RWPE1 (cell line): Measurements from ENCODE around the gene M1AP.

Experiments used
- CTCF ChIA-PET: fragments of 350-600 bp; sonication (Branson Sonifier 250); formaldehyde crosslinking; extraction: SDS; loops from one replicate; lab custom pipeline; 2021; lab: Yijun Ruan, JAX
- POLR2A ChIA-PET: fragments of 400-600 bp; formaldehyde crosslinking; extraction: SDS; loops from one replicate; lab custom pipeline; 2020; ENCODE audit warnings: antibody characterized with exemption; ENCODE audit not compliant: low non-redundant PET; lab: Yijun Ruan, JAX
- DNase-seq: peaks from one replicate; pipeline ENCODE4 v3.0.0; 2012; ENCODE audit warnings: low spot score
- H3K27ac ChIP-seq: fragments of 450-650 bp; 2 replicates; pipeline ENCODE4 v1.5.1; 2017
- TF ChIP-seq, protein P1 (sequence below): fragments of 450-650 bp; conservative IDR thresholded peaks from 2 replicates; pipeline ENCODE4 v1.5.1; 2017; ENCODE audit warnings: low read depth, mild to moderate bottlenecking

M1AP gene

DNA sequence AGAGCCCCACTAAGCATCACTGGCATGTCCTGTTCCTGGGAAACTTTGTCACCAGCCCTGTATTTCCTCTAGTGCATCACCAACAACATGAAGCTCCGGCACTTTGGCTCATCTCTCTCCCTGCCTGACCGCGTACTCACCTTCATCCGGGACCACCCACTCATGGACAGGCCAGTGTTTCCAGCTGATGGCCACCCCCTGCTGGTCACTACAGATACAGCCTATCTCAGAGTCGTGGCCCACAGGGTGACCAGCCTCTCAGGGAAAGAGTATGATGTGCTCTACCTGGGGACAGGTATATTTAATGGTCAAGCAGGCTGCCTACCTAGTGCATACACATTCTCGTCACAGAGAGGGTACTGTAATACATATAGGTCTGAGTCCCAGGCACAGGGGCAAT, 27.0 kb upstream of the M1AP start:
- ChIA-PET POLR2A (no interaction called here), CTCF (interaction anchor here (0.5 to 0.6 kb wide), 2 partner anchors 10 to 62 kb away, joined by 3 to 4 read pairs; no protein-coding TSS in a partner anchor)
- H3K27ac ChIP-seq, result no peak overlapping the region
- TF ChIP-seq, protein P1, sequence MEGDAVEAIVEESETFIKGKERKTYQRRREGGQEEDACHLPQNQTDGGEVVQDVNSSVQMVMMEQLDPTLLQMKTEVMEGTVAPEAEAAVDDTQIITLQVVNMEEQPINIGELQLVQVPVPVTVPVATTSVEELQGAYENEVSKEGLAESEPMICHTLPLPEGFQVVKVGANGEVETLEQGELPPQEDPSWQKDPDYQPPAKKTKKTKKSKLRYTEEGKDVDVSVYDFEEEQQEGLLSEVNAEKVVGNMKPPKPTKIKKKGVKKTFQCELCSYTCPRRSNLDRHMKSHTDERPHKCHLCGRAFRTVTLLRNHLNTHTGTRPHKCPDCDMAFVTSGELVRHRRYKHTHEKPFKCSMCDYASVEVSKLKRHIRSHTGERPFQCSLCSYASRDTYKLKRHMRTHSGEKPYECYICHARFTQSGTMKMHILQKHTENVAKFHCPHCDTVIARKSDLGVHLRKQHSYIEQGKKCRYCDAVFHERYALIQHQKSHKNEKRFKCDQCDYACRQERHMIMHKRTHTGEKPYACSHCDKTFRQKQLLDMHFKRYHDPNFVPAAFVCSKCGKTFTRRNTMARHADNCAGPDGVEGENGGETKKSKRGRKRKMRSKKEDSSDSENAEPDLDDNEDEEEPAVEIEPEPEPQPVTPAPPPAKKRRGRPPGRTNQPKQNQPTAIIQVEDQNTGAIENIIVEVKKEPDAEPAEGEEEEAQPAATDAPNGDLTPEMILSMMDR, result no peak
- DNase-seq, result no peak

DNA sequence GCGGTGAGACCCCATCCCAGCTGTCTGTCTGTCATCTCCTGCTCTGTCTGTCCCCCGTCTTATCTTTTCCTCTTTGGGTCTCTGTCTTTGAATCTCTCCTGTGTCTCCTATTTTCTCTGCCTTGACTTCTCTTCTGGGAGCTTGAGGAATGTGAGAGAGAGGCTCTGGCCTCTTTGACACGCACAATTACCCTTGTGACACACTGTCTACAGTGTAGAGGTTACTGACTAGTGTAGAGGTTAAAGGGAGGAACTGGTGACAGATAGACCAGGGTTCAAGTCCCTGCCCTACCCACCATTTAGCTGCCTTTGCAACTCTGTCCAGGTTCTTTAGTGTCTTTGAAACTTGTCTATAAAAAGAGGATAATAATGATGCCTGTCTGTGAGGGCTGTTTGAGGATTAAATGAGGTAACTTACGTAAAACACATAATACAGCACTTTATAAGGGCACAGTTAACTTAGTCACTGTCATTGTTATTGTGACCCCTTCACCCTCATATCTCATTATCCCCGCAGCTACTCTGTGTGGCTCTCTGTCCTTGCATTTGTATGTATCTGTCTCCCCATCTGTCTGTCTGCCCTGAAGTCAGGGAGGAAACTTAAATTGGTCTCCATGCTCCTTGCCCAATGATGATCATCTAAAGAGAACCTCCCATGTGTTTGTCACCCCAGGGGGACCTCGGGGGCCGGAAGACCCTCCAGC, 25.8 kb upstream of the M1AP start:
- CTCF ChIA-PET, result no interaction called here
- H3K27ac ChIP-seq, result no peak overlapping the region
- TF ChIP-seq, protein P1, result no peak
- DNase-seq, result no peak
- POLR2A ChIA-PET, result interaction anchor here (0.6 kb wide), 1 partner anchor 166 kb away, joined by 4 read pairs; no protein-coding TSS in a partner anchor

DNA sequence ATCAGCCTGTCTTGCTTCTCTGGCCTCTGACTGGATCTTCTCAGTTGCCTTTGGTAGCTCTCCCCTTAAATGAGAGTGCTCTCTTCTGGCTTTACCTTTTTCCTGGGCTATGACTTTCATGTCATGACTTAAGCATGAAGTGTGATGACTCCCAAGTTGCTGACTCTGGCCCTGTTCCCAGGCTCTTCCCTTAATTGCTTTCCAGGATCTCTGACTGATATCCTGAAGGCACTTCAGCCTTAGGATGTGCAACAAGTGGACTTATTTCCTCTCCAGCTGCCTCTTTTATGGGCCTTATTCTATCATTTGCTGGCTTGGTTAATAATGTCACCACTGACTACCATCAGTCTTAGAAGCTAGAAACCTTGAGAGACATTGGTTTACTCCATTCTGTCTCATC, 23.3 kb upstream of the M1AP start:
- no peak overlapping the region for H3K27ac ChIP-seq
- no peak for DNase-seq
- POLR2A ChIA-PET, result no interaction called here
- CTCF ChIA-PET, result interaction anchor here (0.6 kb wide), 1 partner anchor 176 kb away, joined by 3 read pairs; no protein-coding TSS in a partner anchor
- TF ChIP-seq, protein P1, result no peak

DNA sequence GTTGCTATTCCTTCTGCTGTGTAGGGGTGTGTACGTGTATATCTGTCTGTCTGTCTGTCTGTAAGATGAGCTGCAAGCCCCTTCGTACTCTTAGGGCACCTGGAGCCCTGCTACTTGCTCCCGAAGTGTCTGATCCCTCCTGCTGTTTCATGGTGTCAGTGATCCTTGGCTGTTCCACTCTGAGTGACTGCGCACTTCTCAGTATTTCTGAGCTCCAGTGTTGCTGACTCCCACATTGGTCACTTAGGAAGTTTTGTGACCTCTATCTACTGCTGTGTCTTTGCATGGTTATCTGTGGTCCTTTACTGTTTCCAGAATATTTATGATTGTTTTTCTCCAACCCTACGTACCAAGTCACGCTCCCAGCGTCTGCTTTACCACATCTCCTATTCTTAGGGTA, 22.1 kb upstream of the M1AP start:
- TF ChIP-seq, protein P1, result no peak
- no peak for DNase-seq
- ChIA-PET POLR2A (no interaction called here), CTCF (no interaction called here)
- H3K27ac ChIP-seq, result no peak overlapping the region

DNA sequence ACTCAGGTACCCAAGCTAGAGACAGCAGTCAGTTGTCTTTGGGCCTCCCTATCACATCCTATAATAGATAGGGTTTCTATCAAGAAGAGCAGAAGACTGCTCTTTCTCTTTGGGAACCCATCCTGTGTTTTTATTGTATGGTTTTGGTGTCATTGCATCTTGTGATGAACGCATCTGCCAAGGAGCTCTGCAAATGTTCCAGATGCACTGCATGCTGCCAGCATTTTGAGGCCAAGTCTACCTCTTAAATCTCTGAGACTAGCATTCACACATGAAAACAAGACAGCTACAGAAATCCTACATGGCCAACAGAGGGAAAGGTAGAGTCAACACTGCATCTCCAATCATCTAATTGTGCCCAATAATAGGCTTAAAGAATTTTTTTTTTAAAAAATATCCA, 20.0 kb upstream of the M1AP start:
- CTCF ChIA-PET, result interaction anchor here (0.6 kb wide), 2 partner anchors 603 to 916 kb away, joined by 3 read pairs; no protein-coding TSS in a partner anchor
- DNase-seq, result no peak
- POLR2A ChIA-PET, result no interaction called here
- H3K27ac ChIP-seq, result no peak overlapping the region
- TF ChIP-seq, protein P1, result no peak

DNA sequence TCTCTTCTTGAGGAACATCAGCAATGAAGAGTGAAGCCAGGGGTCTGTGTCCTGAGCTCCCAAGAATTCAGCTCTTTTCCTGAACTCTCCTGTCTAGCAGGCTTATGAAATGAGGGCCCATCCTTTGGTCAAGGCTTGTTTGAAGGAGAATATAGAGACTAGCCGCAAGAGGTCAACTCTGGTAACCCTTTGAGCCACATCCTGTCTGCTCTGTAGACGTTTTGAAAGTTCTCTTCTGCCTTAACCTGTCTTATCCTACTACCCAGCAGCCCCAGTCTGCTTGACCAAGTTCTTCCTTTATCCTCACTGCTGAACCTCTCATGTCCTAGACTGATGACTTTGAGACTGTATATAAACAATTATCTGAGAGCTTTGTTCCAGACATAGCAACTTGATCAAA, 11.3 kb upstream of the M1AP start:
- POLR2A ChIA-PET, result no interaction called here
- TF ChIP-seq, protein P1, result no peak
- CTCF ChIA-PET, result no interaction called here
- H3K27ac ChIP-seq, result no peak overlapping the region
- DNase-seq, result no peak
